Right renal pelvis (tissue), 4 donors: ENCODE measurements around the gene ANKRD36C. TPM values are rescaled to one million over a fixed set of nuclear protein-coding genes. Genes with fewer than 3 reads are reported as not detected.
"Not testable (repeated sequence)": the region's sequence is repeated elsewhere in the genome, so short reads cannot be mapped to it uniquely, and the experiment has no call there.

Experiments
- DNase-seq, 4 donors: peaks; one replicate each; pipeline ENCODE4 v3.0.0-alpha.2; 2013; ENCODE audit warnings: low read depth in 4 of 4, low spot score in 3 of 4, missing footprints in 1 of 4
- polyA plus RNA-seq, 4 donors: library from polyadenylated mRNA; unstranded; fragments of 120-200 nt; gene quantifications; one replicate each; pipeline ENCODE4 v1.2.1, GENCODE V29; 2013; ENCODE audit not compliant: insufficient read length in 4 of 4

The ANKRD36C gene
- polyA plus RNA-seq, 4 donors: 10.0 to 18.1 (median 13.9) TPM

GRCh38 chr2:95813311-95813710 lies 178.3 kb downstream of the ANKRD36C start:
- not testable (repeated sequence) for DNase-seq

DNA sequence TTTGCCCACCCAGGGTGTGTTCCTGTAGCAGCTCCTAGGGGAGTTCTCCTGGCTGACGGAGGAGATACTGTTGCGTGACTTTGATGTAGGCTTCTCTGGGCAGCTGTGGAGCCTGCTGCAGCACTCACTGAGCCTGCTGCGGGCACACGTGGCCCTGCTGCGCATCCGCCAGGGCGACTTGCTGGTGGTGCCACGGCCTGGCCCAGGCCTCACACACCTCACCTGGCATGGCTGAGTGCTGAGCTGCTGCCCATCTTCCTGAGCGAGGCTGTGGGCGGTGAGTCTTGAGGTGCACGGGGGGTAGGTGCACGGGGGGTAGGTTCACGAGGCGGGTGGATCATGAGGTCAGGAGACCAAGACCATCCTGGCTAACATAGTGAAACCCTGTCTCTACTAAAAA lies 191.7 kb downstream of the ANKRD36C start:
- DNase-seq: no peak

DNA sequence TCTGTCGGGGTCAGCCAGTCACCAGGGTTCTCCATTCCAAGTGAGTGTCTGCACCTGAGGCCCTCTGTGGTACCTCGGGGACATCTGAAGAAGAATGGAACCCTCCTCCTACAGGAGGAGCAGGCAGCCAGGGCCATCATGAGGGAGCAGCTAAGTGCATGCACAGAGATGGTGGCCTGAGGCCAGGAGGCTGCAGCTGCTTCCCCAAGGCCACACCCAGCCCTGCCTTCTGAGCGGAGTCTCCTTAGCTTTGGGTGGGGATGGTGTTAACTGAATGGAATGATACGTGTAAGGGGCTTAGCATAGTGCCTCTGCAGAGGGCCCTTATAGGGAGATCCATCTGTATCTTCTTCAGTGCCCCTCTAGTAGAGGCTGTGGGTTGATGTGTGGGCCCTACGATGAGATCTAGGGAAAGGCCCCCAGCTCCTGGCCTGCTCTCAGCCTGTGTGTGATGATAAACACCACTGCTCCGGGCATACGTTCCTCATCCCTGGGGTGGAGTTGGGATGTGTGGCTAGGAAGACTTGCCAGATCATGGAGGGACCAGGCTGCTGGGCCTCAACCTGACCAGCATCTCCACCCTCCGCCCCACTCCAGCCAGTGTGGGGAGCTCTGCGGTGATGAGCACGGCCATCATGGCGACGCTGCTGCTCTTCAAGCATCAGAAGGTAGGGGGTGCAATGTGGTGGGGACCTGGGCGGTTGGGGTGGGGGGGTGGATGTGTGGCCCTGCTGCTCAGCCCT lies 192.3 kb downstream of the ANKRD36C start:
- not testable (repeated sequence) for DNase-seq

DNA sequence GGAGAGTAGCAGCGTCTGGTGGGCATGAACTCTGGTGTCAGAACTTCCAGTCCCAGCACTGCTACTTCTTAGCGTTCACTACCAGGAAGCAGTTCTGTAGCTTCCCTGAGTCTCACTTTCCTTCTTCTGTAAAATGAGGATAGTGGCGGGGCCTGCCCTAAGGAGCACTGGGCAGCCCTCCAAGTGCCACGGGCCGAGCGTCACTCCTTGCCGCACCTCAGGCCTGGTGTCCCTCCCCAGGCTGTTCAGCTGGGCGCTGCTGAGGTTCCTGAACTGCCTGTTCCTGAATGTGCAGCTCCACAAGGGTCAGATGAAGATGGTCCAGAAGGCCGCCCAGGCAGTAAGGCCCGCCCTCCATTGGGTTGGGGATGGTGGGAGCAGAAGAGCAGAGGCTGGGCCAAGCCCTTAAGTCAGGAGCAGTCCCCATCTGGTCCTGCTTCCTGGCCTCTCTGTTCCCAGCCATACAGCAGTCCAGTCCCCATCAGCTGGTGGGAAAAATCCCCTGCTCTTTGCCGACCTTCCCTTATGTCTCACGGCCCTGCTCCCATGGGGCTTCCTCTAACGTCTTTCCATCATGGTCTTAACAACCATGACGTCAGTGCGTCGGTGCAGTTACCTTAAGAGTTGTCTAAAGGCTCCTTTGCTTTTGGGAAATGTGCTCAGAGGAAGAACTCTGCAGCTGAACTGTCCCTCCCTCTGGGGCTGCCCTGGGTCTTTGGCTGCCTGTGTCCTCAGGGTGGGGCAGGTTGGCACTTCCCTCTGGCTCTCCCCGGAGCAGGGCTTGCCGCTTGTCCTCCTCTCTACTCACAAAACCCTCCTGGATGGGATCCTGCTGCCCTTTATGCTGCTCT lies 195.2 kb downstream of the ANKRD36C start:
- not testable (repeated sequence) for DNase-seq

DNA sequence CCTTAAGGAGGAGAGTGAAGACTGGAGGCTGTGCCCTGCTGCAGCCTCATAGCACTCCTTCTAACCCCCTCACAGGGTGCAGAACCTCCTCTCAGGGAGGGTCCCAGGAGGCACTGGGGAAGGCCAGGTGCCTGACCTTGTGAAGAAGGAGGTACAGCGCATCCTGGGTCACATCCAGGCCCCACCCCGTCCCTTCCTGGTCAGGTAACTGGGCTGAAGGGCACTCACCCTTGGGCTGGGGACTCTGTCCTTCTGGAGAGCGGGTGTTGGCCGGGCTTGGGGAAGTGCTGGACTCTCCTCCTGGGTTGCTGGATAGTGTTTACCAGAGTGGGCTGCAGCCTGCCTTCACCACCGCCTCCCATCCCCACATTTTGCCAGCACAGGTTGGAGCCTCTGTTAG lies 197.7 kb downstream of the ANKRD36C start:
- DNase-seq: not testable (repeated sequence)

DNA sequence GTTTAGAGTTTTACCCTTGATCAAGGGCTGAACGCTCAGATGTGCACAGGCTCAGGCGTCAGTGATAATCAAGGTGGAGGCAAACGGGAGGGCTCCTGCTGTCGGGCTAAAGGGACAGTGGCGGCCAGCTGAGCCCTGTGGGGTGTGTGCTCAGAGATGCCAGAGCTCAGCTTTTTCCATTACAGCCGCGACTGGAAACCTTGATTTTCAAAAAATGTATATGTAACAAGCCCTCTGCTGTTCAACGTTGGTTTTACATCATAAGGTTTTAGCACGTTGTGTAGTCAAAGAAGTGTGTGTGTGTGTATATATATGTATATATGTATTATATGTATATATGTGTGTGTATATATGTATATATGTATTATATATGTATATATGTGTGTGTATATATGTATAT lies 201.4 kb downstream of the ANKRD36C start:
- not testable (repeated sequence) for DNase-seq

- not testable (repeated sequence) for DNase-seq
Observed at GRCh38 chr2:95789385-95789784, 202.2 kb downstream of the ANKRD36C start.

DNA sequence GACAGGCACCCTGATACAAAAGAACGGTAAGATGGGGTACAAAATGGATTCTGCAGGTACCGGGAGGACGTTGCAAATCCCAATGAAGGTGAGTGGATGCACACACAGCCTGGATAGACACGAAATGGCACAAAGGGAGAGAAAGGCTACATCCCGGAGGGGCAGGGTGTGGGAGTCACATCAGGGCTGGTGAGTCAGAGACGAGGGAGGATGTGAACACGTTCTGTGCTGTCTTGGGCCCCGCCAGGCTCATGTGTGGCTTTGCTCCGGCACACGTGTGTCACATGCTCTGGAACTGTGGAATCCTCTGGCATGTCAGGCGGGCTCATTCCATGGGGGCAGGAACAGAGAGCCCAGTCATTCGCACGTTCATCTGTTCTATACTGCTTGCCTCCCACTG lies 203.0 kb downstream of the ANKRD36C start:
- DNase-seq: not testable (repeated sequence)

Other genes starting within 250 kb of the ANKRD36C start
- gene GPAT2, start 43.1 kb upstream of the ANKRD36C start, polyA plus RNA-seq: 1 to 10 TPM; 2.4 to 4.5 (median 3.2) TPM
- gene ADRA2B, start 124.7 kb upstream of the ANKRD36C start, polyA plus RNA-seq: 1 to 10 TPM; 2.8 to 6.3 (median 4.8) TPM
- under 1 TPM in 2 of 4 donors, not detected in 2; 0.23 to 0.32 TPM for gene ASTL, start 146.7 kb upstream of the ANKRD36C start, polyA plus RNA-seq
- 1 to 10 TPM; 3.6 to 6.9 (median 4.1) TPM for gene DUSP2, start 153.6 kb upstream of the ANKRD36C start, polyA plus RNA-seq
- gene STARD7, start 217.0 kb upstream of the ANKRD36C start, polyA plus RNA-seq: 100 to 1,000 TPM; 125 to 152 (median 147) TPM